HG03139 (cell line): ENCODE measurements around the gene ECD.
"Not testable (repeated sequence)": the region's sequence is repeated elsewhere in the genome, so short reads cannot be mapped to it uniquely, and the experiment has no call there.

Experiments used
- ATAC-seq: cut with Tn5 transposase; IDR thresholded peaks from one replicate; pipeline ENCODE4 v1.9.1; 2021; ENCODE audit not compliant: unreplicated experiment

Gene ECD

GRCh38 chr10:73161079-73161478 is 6.7 kb downstream of the ECD start:
- ATAC-seq: no peak

- ATAC-seq: no peak
Observed at GRCh38 chr10:73159038-73159648, 8.7 kb downstream of the ECD start.

GRCh38 chr10:73156054-73156453 is 11.8 kb downstream of the ECD start:
- no peak for ATAC-seq

DNA sequence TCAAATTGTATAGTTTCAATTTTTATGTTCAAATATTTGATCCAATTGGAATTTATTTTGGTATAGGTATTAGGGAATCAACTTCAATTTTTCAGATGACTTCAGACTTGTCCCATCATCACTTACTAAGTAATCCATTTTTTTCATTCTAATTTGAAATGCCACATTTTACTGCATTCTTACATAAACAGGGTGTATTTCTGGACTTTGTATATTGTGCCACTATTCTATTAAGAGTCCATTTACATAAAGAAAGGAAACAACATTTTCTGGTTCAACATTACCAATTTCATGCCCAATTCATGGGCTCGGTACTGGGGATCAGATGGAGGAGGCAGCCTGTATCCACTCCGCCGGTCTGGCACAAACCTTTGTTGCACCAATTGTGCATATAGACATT is 15.8 kb downstream of the ECD start:
- no peak for ATAC-seq

DNA sequence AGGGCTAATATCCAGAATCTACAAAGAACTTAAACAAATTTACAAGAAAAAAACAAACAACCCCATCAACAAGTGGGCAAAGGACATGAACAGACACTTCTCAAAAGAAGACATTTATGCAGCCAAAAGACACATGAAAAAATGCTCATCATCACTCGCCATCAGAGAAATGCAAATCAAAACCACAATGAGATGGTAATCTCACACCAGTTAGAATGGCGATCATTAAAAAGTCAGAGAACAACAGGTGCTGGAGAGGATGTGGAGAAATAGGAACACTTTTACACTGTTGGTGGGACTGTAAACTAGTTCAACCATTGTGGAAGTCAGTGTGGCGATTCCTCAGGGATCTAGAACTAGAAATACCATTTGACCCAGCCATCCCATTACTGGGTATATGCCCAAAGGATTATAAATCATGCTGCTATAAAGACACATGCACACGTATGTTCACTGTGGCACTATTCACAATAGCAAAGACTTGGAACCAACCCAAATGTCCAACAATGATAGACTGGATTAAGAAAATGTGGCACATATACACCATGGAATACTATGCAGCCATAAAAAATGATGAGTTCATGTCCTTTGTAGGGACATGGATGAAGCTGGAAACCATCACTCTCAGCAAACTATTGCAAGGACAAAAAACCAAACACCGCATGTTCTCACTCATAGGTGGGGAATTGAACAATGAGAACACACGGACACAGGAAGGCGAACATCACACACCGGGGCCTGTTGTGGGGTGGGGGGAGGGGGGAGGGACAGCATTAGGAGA is 17.0 kb downstream of the ECD start:
- not testable (repeated sequence) for ATAC-seq

- ATAC-seq: no peak
Observed at GRCh38 chr10:73141603-73142002, 26.2 kb downstream of the ECD start.

DNA sequence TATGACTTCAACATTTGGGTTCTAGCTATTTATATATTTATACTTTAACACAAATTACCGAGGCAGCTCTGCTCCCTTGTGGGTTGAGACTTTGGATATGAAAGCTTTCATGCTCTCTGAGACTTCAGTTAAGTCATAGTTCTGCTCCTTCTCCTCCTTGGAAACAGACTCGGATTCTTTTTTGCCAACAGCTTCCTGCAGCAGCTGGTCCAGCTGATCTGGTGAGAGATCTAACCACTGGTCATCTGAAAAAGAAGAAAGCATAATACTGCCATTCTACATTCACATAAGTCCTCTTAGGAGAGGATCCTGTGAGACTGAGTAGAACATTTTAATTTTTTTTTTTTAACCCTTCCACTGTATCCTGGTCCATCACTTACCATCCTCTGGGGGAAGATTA is 28.6 kb downstream of the ECD start:
- no peak for ATAC-seq

- no peak for ATAC-seq
Observed at GRCh38 chr10:73136627-73137026, 31.2 kb downstream of the ECD start.

GRCh38 chr10:73134727-73135126 is 33.1 kb downstream of the ECD start:
- no peak for ATAC-seq

GRCh38 chr10:73131913-73132686 is 35.7 kb downstream of the ECD start:
- ATAC-seq: no peak

DNA sequence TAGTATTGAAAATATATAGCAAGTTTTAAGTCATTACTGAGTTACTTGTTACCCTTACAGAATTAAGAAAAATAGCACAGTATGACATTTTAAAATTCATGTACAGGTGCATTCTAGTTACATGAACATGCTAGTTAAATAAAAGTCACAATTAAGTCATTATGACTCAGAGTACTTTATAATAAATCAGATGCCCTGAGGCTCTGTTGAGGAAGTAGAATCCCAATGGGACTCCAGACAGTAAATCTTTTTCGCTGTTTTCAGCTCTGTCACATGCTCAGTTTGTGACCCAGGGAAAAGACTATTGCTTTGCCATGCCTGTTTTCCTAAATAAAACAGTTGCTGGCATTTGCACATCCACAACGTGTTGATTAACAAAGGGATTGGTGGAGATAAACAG is 36.5 kb downstream of the ECD start:
- no peak for ATAC-seq

DNA sequence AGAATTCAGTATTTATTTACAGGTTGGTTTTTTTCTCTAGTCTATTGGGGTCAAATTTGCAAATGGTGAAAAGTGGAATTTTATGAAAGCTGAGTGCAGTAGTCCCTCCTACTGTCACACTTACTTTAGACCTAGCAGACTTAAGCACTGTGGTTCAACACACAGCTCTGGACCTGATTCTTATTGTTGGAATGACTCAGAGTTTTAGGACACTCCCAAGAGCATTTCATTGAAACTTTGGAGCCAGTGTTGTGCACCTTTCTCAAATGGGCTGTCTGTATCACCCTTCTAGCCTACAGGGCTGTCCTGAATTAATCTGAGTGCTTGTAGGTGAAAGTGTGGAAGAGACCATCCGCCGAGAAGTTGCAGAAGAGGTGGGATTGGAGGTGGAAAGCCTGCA is 41.5 kb downstream of the ECD start:
- no peak for ATAC-seq

DNA sequence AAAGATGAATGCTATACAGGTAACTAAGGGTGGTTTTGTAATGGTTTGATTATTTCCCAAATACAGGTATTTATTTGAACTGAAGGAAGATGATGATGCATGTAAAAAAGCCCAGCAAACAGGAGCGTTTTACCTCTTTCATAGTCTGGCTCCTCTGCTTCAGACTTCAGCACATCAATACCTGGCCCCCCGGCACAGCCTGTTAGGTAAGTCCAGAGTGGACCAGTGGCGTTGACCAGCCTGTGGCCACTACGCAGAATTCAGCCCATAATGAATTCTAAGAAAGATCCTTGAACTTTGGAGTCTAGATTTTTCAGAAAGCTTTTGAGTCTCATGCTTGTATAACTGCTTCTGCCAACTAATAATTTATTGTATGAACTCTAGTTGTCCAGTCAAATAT is 47.9 kb downstream of the ECD start:
- ATAC-seq: no peak

DNA sequence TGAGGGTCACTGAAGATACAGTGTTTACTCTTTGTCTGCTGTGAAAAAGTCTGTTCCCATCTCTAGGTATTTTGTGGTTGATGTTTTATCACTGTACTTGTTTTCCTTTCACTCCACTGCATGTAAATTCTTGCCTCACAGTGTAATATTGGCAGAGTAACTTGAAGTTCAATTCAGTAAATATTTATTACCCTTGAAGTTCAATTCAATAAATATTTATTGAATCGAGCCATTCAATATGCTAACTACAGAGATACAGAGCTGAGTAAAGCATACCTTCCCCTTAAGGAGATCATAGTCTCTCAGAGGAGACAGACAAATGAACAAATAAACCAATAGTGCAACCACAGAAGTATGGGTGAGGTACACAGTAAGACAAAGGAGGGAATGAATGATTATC is 48.4 kb downstream of the ECD start:
- ATAC-seq: no peak

GRCh38 chr10:73117976-73118743 is 49.6 kb downstream of the ECD start:
- no peak for ATAC-seq

DNA sequence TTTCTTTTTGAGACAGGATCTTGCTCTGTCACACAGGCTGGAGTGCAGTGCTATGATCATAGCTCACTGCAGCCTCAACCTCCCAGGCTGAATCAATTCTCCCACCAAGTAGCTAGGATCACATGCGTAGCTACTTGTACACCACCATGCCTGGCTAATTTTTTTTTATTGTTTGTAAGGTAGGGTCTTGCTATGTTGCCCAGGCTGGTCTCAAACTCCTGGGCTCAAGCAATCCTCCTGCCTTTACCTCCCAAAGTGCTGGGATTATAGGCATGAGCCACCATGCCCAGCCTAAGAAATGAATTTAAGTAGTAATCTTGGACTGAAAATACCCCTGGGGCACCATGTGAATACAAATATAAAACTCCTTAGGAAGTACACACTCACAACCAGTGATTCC is 51.8 kb downstream of the ECD start:
- ATAC-seq: no peak

- no peak for ATAC-seq
Observed at GRCh38 chr10:73113551-73113950, 54.3 kb downstream of the ECD start.

GRCh38 chr10:73112032-73112431 is 55.8 kb downstream of the ECD start:
- not testable (repeated sequence) for ATAC-seq

DNA sequence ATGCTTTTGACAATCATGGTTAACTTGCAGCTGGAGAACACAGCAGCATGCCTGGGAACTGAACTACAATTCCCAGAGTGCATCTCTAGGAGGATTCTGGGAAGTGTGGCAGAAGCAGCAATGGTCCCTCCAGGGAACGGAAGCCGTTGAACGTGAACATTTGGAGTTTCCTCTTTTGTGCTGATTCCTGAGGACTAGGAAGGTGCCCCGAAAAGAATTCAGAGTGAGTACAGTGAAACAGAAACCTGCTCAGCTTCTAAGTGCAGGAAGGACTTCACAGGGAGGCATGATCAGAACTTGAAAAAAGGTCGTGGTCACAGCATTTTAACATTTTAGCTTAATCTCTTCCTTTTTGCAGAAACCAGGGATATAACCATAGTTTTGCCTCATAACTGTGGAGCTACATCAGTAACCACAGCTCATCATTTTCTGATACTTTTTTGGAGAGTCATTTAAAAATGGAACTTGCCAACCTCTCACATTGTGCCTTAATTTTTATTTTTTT is 57.4 kb downstream of the ECD start, which contains the start of gene NUDT13:
TSS of gene NUDT13 (plus strand) at position 111 of the 505 bp plus-strand sequence. CDS start 3,911 bp downstream, outside the sequence.
- no peak for ATAC-seq

DNA sequence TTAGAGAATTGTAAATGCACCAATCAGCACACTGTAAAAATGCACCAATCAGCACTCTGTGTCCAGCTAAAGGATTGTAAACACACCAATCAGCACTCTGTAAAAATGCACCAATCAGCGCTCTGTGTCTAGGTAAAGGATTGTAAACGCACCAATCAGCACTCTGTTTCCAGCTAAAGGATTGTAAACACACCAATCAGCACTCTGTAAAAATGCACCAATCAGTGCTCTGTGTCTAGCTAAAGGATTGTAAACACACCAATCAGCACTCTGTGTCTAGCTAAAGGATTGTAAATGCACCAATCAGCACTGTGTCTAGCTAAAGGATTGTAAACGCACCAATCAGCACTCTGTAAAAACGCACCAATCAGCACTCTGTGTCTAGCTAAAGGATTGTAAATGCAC is 58.6 kb downstream of the ECD start:
- ATAC-seq: not testable (repeated sequence)

DNA sequence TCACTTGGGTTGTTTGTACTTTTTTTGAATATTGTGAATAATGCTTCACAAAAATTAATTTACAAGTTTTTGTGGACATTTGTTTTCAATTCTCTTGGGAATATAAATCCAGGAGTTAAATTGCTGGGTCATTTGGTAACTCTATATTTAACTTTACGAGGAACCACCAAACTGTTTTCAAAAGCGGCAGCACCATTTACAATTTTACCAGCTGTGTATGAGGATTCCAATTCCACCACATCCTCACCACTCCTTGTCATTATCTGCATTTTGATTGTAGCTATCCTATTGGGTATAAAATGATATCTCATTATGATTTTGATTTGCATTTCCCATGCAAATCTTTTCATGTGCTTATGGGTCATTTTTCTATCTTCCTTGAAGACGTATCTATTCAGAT is 61.5 kb downstream of the ECD start:
- ATAC-seq: no peak
